Stimulated activated CD8-positive, alpha-beta memory T cell treated with anti-CD3 and anti-CD28 coated beads, Interleukin-15, amount 100 ng/mL, for 4 hours (primary cell): Measurements from ENCODE around the gene NXF3.
"Not testable (repeated sequence)": the region's sequence is repeated elsewhere in the genome, so short reads cannot be mapped to it uniquely, and the experiment has no call there.

Experiments
- DNase-seq, 2 donors: peaks; one replicate each; pipeline ENCODE4 v3.0.0-alpha.2; 2020; ENCODE audit warnings: low read depth in 2 of 2

The NXF3 gene

DNA sequence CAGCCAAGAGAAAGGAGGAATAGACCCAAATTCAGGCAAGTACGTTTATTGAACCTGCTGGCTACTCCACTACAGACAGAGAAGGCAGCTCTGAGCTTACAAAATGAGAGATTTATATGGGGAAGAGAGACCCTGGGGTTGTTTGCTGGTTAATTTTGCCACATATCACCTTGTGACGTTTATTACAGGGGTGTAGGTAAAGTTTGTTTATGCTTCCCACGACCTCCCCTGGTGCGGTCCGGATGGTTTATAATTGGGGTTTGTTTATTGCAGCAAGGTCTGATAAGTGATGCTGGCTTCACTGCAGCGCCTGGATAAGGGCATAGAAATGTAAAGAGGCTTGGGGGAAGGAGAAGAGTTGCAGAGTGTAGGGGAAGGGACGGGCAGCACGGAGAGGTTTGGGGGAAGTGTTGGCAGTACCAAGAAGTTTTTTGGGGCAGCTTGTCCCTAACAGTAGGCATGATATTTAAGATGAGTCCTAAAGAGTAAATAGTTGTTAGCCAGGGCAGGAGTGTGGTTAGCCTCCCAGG, 41.6 kb downstream of the NXF3 start:
- no peak for DNase-seq

DNA sequence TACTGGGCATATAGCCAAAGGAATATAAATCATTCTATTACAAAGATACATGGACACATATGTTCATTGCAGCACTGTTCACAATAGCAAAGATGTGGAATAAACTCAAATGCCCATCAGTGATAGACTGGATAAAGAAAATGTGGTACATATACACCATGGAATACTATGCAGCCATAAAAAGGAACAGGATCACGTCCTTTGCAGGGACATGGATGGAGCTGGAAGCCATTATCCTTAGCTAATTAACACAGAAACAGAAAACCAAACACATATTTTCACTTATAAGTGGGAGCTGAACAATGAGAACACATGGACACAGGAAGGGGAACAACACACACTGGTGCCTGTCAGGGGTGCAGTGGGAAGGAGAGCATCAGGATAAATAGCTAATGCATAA, 59.6 kb downstream of the NXF3 start:
- not testable (repeated sequence) for DNase-seq
